ENCODE measurements around the gene BEND2.

BEND2 gene

DNA sequence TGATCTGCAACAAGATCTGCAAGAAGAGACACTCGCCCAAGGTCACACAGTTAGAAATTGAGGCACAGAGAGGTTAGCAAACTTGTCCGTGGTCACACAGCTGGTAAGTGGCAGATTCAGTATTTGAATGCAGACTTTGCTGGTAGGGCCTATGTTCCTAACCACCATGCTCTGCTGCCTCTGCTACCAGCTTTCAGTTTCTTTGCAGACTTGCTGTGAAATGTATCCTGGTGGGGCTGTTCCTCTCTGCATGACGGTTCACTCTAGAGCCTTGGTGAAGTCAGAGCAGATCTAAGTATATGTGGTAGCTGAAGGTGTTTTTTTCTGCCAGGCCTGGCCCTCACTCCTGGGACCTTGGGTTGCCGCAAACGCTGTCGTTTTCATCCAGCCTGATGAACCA, 87.1 kb downstream of the BEND2 start:
- DNase-seq, result no peak

DNA sequence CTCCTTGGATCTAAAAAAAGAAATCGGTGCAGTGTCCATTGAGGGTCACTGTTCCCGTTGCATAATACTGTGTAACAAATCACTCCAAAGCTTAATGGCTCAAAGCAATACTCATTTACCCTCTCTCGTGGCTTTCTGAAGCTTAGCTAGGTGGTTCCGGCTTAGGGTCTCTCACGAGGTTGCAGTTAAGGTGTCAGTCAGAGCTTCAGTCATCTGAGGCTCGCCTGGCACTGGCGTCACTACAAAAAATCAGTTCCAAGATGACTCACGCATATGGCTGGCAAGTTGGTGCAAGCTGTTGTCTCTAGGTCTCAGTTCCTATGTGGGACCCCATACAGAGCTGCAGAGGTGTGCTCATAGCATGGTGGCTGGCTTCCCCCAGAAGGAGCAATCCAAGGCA, 91.0 kb downstream of the BEND2 start:
- DNase-seq, result no peak

DNA sequence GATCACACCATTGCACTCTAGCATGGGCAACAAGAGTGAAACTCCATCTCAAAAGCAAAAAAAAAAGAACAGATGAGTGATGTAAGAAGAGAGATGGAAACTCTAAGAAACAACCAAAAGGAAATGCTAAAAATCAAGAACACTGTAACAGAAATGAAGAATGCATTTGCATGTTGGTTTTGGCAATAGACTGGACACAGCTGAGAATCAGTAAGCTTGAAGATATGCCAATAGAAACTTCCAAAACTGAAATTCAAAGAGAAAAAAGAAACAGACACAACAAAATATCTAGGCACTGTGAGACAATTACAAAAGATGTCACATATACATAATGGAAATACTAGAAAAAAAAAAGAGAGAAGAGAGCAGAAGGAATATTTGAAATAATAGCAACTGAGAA, 93.7 kb downstream of the BEND2 start:
- no peak for DNase-seq

DNA sequence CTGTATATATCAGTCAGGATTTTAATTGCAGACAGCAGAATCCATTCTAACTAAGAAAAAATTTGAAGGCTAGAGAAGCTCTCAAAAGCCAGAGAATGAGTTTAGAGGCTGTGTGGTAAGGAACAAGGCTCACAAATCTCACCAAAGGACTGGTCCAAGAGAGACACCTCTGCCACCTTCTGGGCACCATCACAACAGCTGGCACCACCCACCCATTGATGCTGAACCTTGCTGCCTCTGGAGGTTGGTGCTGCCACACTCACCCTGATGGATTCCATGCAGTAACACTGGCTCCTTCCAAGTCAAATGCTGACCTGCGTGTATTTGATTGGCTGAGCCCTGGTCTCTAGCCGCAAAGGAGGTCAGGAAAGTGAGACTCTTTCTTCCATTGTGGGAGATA, 100.8 kb downstream of the BEND2 start:
- DNase-seq, result no peak

Measured in fibroblast of skin of right biceps (primary cell).